NCI-H2227 (cell line): ENCODE measurements around the gene DHRS7B.
A peak's percentile ranks its signal among the peaks of the same experiment; 100 is the strongest.
"Not testable (repeated sequence)": the region's sequence is repeated elsewhere in the genome, so short reads cannot be mapped to it uniquely, and the experiment has no call there.

Experiments used
- DNase-seq: peaks from one replicate; lab custom pipeline; 2025; ENCODE audit not compliant: unreplicated experiment; lab: John Stamatoyannopoulos, UW

The DHRS7B gene

GRCh38 chr17:21204935-21205334 lies 78.2 kb downstream of the DHRS7B start:
- DNase-seq: no peak

- no peak for DNase-seq
These were observed 81.6 kb downstream of the DHRS7B start for GRCh38 chr17:21208352-21208751.

- DNase-seq: no peak
These were observed 82.9 kb downstream of the DHRS7B start for GRCh38 chr17:21209511-21210175.

DNA sequence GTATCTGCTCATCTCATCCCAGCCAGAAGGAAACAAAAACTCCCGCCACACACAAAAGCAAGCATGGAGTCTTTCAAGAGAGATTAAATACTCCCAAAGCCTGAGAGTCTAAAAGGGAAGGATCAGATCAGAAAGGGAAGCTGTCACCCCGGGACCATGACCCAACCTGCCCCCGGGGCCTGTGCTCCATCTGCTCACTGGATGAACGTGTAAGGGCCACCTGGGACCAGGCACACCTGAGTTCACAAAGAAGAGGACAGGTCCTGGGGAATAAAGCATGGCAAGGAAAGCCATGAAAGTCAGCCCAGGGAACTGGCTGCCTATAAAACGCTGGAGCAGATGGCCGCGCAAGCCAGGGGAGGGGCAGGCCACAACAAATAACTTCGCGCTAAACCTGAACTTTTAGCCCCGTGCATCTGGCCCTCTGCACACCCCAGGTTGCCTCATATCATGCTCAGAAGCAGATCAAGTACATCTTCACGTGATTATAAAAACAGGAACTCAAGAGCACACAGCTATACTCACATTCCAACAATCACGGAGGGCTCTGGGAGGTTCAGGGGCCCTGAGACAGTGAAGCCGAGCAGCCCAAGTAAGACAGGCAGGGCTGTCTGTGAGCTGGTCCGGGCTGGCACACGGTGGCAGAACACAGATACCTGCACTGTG lies 83.8 kb downstream of the DHRS7B start:
- no peak for DNase-seq

DNA sequence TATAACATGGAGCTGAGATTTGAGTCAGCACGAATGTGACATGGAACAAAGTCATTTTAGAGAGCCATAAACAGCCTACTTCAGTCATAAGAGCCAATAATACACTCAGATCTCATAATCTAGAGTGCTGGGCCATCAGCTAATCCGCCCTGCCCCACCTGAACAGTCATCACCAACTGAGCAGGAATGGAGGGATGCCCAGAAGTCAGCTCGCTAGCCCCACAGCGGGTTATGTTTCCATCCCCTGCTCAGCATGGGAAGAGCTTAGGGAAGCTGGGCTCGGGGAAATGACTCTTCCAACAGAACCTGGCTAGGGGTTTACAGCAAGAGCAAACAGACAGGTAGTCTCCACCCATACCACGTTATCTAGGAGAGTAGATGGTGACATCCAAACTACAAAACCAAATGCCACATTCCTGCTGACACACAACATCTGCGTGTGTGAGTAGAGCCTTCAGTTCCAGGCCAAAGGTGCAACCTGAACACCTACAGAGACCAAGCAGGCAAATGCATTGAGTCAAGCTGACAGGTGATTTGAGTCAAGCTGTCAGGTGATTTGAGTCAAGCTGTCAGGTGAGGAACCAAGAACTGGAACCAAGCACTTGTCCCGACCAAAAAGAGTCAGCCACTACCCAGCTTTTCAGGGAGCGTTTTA lies 85.2 kb downstream of the DHRS7B start:
- DNase-seq: no peak

- no peak for DNase-seq
These were observed 86.3 kb downstream of the DHRS7B start for GRCh38 chr17:21212826-21213637.

DNA sequence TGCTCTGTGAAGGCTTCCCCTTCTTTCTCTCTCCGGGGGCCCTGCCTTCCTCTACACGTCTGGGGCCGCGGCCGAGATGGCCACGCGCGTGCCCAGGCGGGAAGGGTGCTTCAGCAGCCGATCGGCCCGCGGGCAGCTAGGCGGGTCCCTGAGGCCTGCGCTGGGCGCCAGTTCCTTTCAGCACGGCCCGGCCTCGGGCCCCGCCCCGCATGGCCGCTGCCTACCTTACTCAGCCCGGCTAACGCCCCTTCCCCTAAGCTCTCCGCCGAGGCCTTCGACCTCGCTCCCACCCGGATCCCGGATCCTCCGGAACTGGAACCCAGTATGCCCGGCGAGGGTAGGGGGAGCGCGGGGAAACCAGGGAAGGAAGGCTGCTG lies 86.9 kb downstream of the DHRS7B start:
- peak; percentile 61 for DNase-seq

GRCh38 chr17:21214015-21214776 lies 87.4 kb downstream of the DHRS7B start, which contains the start of gene TMEM11:
TMEM11 (minus strand) TSS chr17:21214161; CDS start chr17:21214152, 9 bp downstream.
- DNase-seq: peak; percentile 94

DNA sequence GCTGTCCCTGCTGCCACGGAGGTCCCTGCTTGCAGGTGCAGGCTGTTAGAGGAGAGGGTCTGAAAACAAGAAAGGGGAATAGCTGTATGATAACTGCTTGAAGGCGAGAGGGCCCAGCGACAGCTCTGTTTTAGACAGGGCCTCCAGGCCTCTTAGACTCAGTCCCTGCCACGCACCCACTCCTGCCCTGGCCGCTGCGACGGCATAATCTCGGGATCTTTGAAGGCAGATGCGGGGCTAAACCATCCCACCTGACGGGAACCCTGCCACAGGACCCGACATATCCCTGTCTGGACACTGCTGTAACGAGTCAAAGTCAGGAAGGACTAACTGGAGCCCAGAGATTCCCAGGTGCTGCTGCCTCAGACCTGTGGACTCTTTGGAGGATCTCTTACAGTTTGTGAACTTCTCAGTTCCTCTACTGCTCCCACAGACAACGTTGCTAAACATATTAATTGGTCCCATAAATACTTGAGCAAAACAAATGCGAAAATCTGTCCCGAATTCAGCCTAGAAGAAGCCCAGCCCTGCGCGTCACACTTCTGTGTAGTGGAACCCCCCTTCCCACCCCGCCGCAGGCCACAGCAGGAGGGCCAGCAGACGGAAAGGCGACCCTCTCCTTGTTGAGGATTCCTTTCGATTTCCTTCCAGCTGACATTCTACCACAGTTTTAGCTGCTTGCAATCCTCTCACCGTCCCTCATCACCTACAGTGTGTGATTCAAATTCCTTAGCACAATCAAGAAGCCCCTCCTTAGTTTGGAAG lies 88.2 kb downstream of the DHRS7B start:
- peak; percentile 11 for DNase-seq

DNA sequence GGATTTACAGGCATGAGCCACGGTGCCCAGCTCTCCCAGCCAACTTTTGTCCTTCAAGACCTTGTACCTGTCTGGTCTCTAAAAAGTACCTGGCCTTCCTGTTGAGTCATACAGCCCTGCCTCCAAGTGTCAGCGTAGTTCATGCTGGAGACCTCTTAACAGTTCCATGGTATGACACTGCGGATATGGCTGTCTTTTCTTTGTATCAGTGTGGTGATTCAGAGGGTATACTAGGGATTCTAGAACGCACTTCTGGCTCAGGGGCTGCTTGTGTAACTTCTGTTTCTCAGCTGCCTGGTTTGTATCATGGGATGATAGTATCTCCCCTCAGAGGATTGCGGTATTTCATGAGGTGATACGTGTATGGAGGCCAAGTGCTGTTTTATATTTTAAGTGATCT lies 89.2 kb downstream of the DHRS7B start:
- no peak for DNase-seq

GRCh38 chr17:21217346-21217745 lies 90.6 kb downstream of the DHRS7B start:
- DNase-seq: no peak

- no peak for DNase-seq
These were observed 91.3 kb downstream of the DHRS7B start for GRCh38 chr17:21218101-21218500.

GRCh38 chr17:21218831-21219380 lies 92.1 kb downstream of the DHRS7B start:
- no peak for DNase-seq

- no peak for DNase-seq
These were observed 96.3 kb downstream of the DHRS7B start for GRCh38 chr17:21223086-21223485.

DNA sequence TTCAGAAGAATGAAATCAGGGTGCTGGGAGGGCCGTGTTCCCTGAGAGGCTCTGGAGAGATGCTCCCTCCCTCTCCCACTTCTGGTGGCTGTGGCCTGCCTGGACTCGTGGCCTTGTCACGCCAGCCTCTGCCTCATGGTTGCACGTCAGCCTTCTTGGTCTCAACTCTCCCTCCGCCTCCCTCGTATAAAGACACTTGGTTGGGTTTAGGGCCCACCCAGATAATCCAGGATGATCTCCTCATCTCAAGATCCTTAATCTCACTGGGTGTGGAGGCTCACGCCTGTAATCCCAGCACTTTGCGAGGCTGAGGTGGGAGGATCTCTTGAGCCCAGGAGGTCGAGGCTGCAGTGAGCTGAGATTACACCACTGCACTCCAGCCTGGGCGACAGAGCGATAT lies 100.5 kb downstream of the DHRS7B start:
- DNase-seq: not testable (repeated sequence)

GRCh38 chr17:21228111-21228510 lies 101.3 kb downstream of the DHRS7B start:
- no peak for DNase-seq

DNA sequence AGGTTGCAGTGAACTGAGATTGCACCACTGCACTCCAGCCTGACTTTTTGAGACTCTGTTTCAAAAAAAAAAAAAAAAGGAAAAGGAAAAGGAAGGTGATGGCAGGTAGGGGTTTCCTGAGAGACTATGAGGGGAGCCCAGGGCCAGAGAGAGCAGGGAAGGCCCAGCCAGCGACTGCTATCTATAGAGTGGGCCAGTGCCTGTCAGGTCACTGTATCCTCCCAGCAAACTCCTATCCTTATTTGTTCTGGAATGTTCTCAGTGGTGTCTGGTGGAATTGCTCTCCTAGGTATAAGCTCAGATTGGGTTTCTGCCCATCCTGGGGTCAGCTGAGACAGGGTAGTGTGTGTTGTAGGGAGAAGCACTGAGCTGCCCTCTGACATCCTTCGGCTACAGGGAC lies 102.1 kb downstream of the DHRS7B start:
- DNase-seq: no peak

- DNase-seq: no peak
These were observed 104.8 kb downstream of the DHRS7B start for GRCh38 chr17:21231533-21231932.

DNA sequence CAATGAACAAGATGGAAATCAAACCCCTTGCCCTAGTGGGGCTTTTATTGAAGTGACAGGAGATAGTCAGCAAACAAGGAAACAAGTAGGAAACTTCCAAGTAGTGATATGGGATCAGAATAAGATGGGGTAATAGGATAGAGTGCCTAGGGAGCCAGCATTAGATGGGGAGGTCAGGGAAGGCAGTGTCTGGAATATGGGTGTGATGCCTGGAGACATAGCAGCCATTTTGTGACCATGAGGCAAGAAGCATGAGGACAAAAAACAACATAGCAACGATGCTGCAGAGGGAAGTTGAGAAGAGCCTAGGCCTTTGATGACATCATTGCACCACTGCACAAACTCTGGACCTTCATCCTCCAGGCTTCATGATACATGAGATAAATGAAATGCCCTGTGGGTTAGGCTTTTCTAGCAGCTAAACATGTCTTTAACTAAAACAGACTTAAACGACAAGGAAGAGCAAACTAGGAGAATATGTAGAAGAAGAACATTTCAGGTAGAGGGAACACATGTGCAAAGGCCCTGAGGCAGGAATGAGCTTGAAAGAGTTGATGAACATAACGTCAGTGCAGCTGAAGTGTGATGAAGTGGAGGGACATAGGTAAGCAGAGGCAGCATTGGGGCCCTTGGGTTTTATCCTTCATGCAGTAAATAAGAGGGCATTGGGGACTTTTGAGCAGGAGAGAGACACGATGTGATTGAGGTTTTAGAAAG lies 105.4 kb downstream of the DHRS7B start:
- no peak for DNase-seq
